Prostate gland (tissue), 2 donors: ENCODE measurements around the gene GAS6.

Source experiments
- POLR2A ChIP-seq: fragments of 450-650 bp; IDR thresholded peaks from one replicate; pipeline ENCODE4 v1.6.1; 2016; ENCODE audit warnings: antibody characterized with exemption, mild to moderate bottlenecking
- TF ChIP-seq, protein P1 (sequence below), 4 experiments: fragments of 200-600 bp in 2 of 4; fragments of 450-650 bp in 2 of 4; sonication (generic) in 2 of 4; IDR thresholded peaks; 1 replicate in 3 of 4; 2 replicates in 1 of 4; pipeline ENCODE4 v1.5.1; 2016 to 2019; ENCODE audit warnings: antibody characterized with exemption in 4 of 4, mild to moderate bottlenecking in 2 of 4, moderate library complexity in 2 of 4

DNA sequence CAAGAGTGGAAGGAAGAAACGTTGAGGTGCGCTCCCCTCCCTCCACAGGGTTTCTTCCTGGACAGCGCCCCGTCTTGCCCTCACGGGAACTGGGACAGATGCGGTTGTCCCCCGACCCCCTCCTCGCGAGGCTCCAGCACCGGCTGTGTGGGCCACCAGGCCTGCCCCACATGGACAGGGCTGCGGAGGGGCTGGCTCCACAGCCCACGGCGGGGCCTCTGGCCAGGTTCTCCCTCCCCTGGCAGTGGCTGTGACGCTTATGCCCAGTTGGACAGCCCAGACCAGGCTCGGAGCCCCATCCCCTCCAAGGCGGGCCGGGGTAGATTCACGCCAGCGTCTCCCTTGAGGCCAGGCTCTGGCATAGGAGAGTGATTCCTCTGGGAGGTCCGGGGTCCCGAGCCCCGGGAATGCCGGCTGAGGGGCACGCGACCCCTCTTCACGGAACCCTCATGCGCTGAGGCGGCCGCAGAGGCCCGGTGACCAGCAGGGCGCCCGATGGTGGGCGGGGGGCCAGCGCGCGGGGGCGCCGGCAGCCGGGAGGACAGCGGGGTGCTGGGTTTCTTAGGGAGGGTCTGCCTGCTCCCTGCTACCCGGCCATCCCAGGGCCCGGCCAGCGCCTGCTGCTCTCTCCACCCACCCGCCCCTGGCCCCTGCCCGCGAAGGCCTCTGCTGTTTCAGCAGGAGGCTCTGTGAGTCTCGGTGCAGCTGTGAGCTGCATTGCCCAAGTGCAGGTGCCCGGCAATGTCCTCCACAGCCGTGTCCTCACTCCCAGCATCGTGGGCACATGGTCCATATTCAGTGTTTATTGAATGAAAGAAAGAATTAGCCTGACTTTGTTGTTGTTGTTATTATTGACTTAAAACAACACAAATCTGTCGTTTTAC, 20.3 kb upstream of the GAS6 start:
- TF ChIP-seq, protein P1, sequence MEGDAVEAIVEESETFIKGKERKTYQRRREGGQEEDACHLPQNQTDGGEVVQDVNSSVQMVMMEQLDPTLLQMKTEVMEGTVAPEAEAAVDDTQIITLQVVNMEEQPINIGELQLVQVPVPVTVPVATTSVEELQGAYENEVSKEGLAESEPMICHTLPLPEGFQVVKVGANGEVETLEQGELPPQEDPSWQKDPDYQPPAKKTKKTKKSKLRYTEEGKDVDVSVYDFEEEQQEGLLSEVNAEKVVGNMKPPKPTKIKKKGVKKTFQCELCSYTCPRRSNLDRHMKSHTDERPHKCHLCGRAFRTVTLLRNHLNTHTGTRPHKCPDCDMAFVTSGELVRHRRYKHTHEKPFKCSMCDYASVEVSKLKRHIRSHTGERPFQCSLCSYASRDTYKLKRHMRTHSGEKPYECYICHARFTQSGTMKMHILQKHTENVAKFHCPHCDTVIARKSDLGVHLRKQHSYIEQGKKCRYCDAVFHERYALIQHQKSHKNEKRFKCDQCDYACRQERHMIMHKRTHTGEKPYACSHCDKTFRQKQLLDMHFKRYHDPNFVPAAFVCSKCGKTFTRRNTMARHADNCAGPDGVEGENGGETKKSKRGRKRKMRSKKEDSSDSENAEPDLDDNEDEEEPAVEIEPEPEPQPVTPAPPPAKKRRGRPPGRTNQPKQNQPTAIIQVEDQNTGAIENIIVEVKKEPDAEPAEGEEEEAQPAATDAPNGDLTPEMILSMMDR (IDR thresholded peaks at IDR 0.05): no peak
- no peak for TF ChIP-seq POLR2A
